Measurements from ENCODE around the gene OGFOD2.

The OGFOD2 gene

DNA sequence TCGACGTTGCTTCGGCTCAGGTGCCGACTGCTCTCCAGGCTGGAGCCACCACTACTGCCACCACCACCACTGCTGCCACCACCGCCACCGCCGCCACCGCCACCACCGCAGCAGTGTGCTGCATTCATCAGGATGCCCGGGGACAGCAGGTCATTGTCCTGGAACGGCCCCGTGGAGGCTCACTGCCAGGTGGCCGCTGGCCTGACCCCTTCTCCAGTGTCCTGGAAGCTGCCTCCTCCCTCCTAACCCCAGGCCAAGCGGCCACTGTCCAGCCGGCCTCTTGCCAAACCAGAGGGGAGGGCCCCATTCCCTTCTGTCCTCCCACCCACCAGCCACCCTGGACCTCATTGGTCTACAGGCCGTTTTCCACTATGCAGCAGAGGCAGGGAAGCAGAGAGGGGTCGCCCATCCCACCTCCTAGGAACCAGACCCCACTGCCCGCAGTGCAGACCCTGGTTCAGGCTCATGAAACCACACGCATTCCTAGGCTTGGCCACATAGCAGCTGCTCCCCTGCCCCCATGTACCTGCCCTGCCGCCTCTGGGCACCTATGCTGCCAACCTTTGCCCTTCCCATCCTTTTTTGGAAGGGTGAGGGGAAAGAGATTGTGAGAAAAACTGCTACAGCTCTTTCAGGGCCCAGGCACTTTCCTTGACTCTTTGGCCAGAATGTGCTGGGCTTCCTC, 20.6 kb downstream of the OGFOD2 start:
- DNase-seq (ENCODE audit: low spot score) (peak; percentile 63), ATAC-seq (ENCODE audit: low read depth) (no peak)
- Histone ChIP-seq H3K27ac (ENCODE audit: poor library complexity, severe bottlenecking) (no peak overlapping the region), H3K4me3 (ENCODE audit: severe bottlenecking) (no peak overlapping the region), H3K4me1 (ENCODE audit: insufficient read depth, poor library complexity, severe bottlenecking) (no peaks in the 10 kb centered on the region), H3K9me3 (ENCODE audit: severe bottlenecking) (no peaks in the 10 kb centered on the region), H3K27me3 (ENCODE audit: insufficient read depth, poor library complexity, severe bottlenecking) (no peaks in the 10 kb centered on the region), H3K36me3 (ENCODE audit: low read depth) (no peaks in the 10 kb centered on the region)
- TF ChIP-seq, protein P1, sequence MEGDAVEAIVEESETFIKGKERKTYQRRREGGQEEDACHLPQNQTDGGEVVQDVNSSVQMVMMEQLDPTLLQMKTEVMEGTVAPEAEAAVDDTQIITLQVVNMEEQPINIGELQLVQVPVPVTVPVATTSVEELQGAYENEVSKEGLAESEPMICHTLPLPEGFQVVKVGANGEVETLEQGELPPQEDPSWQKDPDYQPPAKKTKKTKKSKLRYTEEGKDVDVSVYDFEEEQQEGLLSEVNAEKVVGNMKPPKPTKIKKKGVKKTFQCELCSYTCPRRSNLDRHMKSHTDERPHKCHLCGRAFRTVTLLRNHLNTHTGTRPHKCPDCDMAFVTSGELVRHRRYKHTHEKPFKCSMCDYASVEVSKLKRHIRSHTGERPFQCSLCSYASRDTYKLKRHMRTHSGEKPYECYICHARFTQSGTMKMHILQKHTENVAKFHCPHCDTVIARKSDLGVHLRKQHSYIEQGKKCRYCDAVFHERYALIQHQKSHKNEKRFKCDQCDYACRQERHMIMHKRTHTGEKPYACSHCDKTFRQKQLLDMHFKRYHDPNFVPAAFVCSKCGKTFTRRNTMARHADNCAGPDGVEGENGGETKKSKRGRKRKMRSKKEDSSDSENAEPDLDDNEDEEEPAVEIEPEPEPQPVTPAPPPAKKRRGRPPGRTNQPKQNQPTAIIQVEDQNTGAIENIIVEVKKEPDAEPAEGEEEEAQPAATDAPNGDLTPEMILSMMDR (IDR thresholded peaks at IDR 0.05; ENCODE audit: poor library complexity, severe bottlenecking), result no peak

DNA sequence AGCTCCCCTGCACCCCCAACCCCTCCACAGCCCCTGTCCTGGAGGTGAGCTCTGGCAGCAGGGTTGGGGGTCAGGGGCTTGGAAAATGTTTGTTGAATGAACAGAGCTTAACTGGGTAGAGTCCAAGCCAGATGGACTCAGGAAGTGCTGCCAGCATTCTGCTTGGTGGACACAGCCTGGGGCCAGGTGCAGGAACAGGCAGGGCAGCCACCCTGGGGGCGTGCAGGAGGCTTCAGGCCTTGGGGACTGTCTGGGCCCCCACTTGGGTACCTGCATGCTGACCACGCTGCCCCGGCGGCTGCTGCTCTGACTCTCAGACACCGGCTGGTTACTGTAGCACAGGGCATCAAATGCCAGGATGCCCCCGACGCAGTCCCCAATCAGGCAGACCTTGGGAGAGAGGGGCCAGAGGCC, 21.2 kb downstream of the OGFOD2 start:
- no peaks in the 10 kb centered on the region for H3K9me3 ChIP-seq (ENCODE audit: severe bottlenecking)
- H3K36me3 ChIP-seq (ENCODE audit: low read depth), result no peaks in the 10 kb centered on the region
- no peaks in the 10 kb centered on the region for H3K27me3 ChIP-seq (ENCODE audit: insufficient read depth, poor library complexity, severe bottlenecking)
- no peak overlapping the region for H3K4me3 ChIP-seq (ENCODE audit: severe bottlenecking)
- no peak overlapping the region for H3K27ac ChIP-seq (ENCODE audit: poor library complexity, severe bottlenecking)
- no peak for DNase-seq (ENCODE audit: low spot score)
- ATAC-seq (ENCODE audit: low read depth), result no peak
- TF ChIP-seq, protein P1 (IDR thresholded peaks at IDR 0.05; ENCODE audit: poor library complexity, severe bottlenecking), result no peak
- no peaks in the 10 kb centered on the region for H3K4me1 ChIP-seq (ENCODE audit: insufficient read depth, poor library complexity, severe bottlenecking)

DNA sequence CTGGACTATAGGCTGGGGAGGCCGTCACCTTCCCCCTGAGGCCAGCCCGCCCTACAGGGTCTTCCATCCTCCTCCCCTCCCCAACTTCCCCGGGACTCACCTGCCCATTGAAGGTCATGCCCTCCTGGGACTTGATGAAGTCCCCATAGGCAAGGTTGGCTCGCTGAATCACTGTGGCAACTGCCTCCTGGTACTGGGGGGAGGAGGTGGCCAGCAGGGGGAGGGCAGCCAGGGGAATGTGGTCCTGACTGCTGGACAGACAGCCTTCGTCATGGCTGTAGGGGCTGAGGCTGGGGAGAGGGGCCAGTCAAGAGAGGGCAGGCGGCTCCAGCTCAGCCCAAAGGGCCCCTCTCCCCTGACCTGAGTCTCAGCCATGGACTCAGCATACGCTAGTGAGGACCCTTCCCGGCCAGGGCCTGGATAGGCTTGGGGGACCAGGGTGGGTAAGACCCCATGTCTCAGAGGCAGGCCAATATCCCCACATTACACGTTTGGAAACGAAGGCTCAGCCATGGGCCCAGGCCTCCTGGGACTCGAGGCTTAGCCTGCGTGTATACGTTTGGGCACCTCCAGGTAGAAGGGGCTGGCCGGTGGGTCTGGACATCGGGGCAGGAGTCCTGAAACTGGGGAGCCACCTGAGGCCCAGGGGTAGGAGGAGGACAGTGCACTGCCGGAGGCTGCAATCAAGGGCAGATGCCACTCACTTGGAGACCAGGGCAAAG, 21.7 kb downstream of the OGFOD2 start:
- TF ChIP-seq, protein P1 (IDR thresholded peaks at IDR 0.05; ENCODE audit: poor library complexity, severe bottlenecking), result no peak
- no peak for DNase-seq (ENCODE audit: low spot score)
- H3K27ac ChIP-seq (ENCODE audit: poor library complexity, severe bottlenecking), result no peak overlapping the region
- no peaks in the 10 kb centered on the region for H3K27me3 ChIP-seq (ENCODE audit: insufficient read depth, poor library complexity, severe bottlenecking)
- no peaks in the 10 kb centered on the region for H3K36me3 ChIP-seq (ENCODE audit: low read depth)
- no peaks in the 10 kb centered on the region for H3K4me1 ChIP-seq (ENCODE audit: insufficient read depth, poor library complexity, severe bottlenecking)
- H3K4me3 ChIP-seq (ENCODE audit: severe bottlenecking), result no peak overlapping the region
- ATAC-seq (ENCODE audit: low read depth), result no peak
- no peaks in the 10 kb centered on the region for H3K9me3 ChIP-seq (ENCODE audit: severe bottlenecking)

DNA sequence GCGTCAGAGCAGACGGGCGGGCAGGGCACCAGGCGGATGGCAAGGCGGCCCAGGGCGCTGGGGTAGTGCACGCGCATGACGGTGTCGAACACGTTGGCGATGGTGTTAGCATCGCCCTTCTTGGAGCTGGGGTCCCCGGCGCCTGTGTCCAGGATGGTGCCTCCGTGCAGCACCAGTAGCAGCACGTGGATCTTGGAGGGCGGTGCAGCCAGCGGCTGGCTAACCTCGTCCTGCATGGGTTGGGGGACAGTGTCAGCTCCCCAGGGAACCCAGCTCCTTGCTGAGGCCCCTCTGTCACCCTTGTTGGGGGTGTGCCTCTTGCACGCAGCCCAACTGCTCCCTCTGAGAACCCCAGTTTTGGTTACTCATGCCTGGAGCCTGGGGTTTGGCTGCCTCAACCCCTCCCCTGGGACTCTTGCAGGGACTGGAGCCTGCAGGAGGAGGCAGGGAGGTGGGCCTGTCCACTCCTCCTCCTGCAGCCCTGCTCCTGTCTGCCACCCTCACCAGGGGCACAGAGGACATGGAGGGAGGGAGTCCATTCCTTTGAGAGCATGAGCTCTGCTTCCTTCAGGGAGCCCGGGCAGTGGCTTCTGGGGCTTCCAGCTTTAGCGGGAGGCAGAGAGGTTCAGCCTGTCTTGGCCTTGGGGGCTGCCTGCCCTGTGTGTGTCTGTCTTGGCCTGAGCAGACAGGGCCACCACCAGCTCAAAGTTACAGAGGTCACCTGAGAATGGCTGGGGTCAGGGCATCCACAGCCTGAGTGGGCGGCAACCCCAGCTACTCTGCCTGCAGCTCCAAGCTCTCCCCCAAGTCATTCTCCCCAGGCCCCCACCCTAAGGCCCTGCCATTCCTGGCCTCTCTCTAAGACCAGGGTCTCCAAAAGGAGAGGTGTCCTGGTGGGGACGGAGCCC, 22.6 kb downstream of the OGFOD2 start:
- Histone ChIP-seq H3K27ac (ENCODE audit: poor library complexity, severe bottlenecking) (no peak overlapping the region), H3K4me1 (ENCODE audit: insufficient read depth, poor library complexity, severe bottlenecking) (no peaks in the 10 kb centered on the region), H3K36me3 (ENCODE audit: low read depth) (no peaks in the 10 kb centered on the region), H3K4me3 (ENCODE audit: severe bottlenecking) (no peak overlapping the region), H3K27me3 (ENCODE audit: insufficient read depth, poor library complexity, severe bottlenecking) (no peaks in the 10 kb centered on the region), H3K9me3 (ENCODE audit: severe bottlenecking) (no peaks in the 10 kb centered on the region)
- TF ChIP-seq, protein P1 (IDR thresholded peaks at IDR 0.05; ENCODE audit: poor library complexity, severe bottlenecking), result no peak
- peak; percentile 19; the same call in 1 of the 3 replicates for ATAC-seq (ENCODE audit: low read depth)
- no peak for DNase-seq (ENCODE audit: low spot score)
